C4-2B (cell line): ENCODE data around the gene GPA33.
A peak's percentile ranks its signal among the peaks of the same experiment; 100 is the strongest.

ENCODE experiments used
- H3K27ac ChIP-seq: fragments of 450-650 bp; 2 replicates; pipeline ENCODE4 v1.5.1; 2017
- CTCF ChIP-seq: fragments of 450-650 bp; conservative IDR thresholded peaks from 2 replicates; pipeline ENCODE4 v1.5.1; 2017; ENCODE audit warnings: mild to moderate bottlenecking
- ZFX ChIP-seq: fragments of 450-650 bp; IDR thresholded peaks from 2 replicates; pipeline ENCODE4 v1.6.1; 2017

The GPA33 gene

GRCh38 chr1:167064621-167065020 is 25.6 kb downstream of the GPA33 start:
- H3K27ac ChIP-seq, result no peak overlapping the region
- no peak for TF ChIP-seq ZFX
- no peak for TF ChIP-seq CTCF

- TF ChIP-seq CTCF (no peak), ZFX (no peak)
Measured at GRCh38 chr1:167061073-167061464, 29.1 kb downstream of the GPA33 start.

GRCh38 chr1:167060141-167061072 is 29.8 kb downstream of the GPA33 start:
- TF ChIP-seq CTCF, result no peak; the same call in 1 of the 2 replicates
- TF ChIP-seq ZFX, result no peak
- no peak overlapping the region for H3K27ac ChIP-seq

More at GRCh38 chr1:167061073-167061464, 29.1 kb downstream of the GPA33 start:
- no peak overlapping the region for H3K27ac ChIP-seq

GRCh38 chr1:167059809-167060107 is 30.4 kb downstream of the GPA33 start:
- no peak for TF ChIP-seq ZFX
- no peak overlapping the region for H3K27ac ChIP-seq

- peak overlapping the region; percentile 27; the same call in 1 of the 2 replicates for H3K27ac ChIP-seq
- no peak for TF ChIP-seq ZFX
- TF ChIP-seq CTCF, result peak; percentile 94
Measured at GRCh38 chr1:167059045-167059808, 30.9 kb downstream of the GPA33 start.

- TF ChIP-seq CTCF, result peak; percentile 89
- no peak for TF ChIP-seq ZFX
- no peak overlapping the region for H3K27ac ChIP-seq
Measured at GRCh38 chr1:167057241-167057688, 32.9 kb downstream of the GPA33 start.

- H3K27ac ChIP-seq, result no peak overlapping the region
- no peak for TF ChIP-seq ZFX
- no peak for TF ChIP-seq CTCF
Measured at GRCh38 chr1:167056529-167057231, 33.5 kb downstream of the GPA33 start.
